ENCODE data around the gene FZD7.

Gene FZD7

GRCh38 chr2:202014759-202015211 is 18.9 kb upstream of the FZD7 start:
- H3K9me2 ChIP-seq (replicated peaks; ENCODE audit: low read depth, low read length): no peaks in the 10 kb centered on the region
- H3K9ac ChIP-seq (ENCODE audit: low read depth, low read length, poor library complexity, severe bottlenecking): no peak overlapping the region
- H3K36me3 ChIP-seq (ENCODE audit: insufficient read depth, low read length): no peaks in the 10 kb centered on the region
- H2AFZ ChIP-seq (ENCODE audit: low read length): no peak overlapping the region
- no peak overlapping the region for H3K4me3 ChIP-seq (ENCODE audit: low read length, poor library complexity, severe bottlenecking)
- H3K9me3 ChIP-seq (ENCODE audit: insufficient read depth, low read depth, low read length): no peaks in the 10 kb centered on the region
- H4K20me1 ChIP-seq (ENCODE audit: insufficient read depth, low read length, poor library complexity, severe bottlenecking): no peaks in the 10 kb centered on the region
- H3K27me3 ChIP-seq (ENCODE audit: insufficient read depth, low read length, poor library complexity, severe bottlenecking): no peaks in the 10 kb centered on the region
- H3K79me2 ChIP-seq (ENCODE audit: insufficient read depth, low read length): no peaks in the 10 kb centered on the region
- H3K4me1 ChIP-seq (ENCODE audit: insufficient read depth, low read length, poor library complexity, severe bottlenecking): no peaks in the 10 kb centered on the region
- no peaks in the 10 kb centered on the region for H3F3A ChIP-seq (ENCODE audit: low read depth)
- no peak overlapping the region for H3K4me2 ChIP-seq (ENCODE audit: low read depth, low read length, poor library complexity, severe bottlenecking)
- no peak for TF ChIP-seq CTCF (conservative IDR thresholded peaks at IDR 0.05; ENCODE audit: low read length)
- no peak for TF ChIP-seq EZH2phosphoT487 (IDR thresholded peaks at IDR 0.05; ENCODE audit: borderline replicate concordance)

- H3K9me3 ChIP-seq (ENCODE audit: insufficient read depth, low read depth, low read length): no peaks in the 10 kb centered on the region
- no peak overlapping the region for H3K4me3 ChIP-seq (ENCODE audit: low read length, poor library complexity, severe bottlenecking)
- no peaks in the 10 kb centered on the region for H3K4me1 ChIP-seq (ENCODE audit: insufficient read depth, low read length, poor library complexity, severe bottlenecking)
- no peak overlapping the region for H2AFZ ChIP-seq (ENCODE audit: low read length)
- no peaks in the 10 kb centered on the region for H4K20me1 ChIP-seq (ENCODE audit: insufficient read depth, low read length, poor library complexity, severe bottlenecking)
- TF ChIP-seq EZH2phosphoT487 (IDR thresholded peaks at IDR 0.05; ENCODE audit: borderline replicate concordance): no peak
- TF ChIP-seq CTCF (conservative IDR thresholded peaks at IDR 0.05; ENCODE audit: low read length): no peak
- H3K27me3 ChIP-seq (ENCODE audit: insufficient read depth, low read length, poor library complexity, severe bottlenecking): no peaks in the 10 kb centered on the region
- no peaks in the 10 kb centered on the region for H3F3A ChIP-seq (ENCODE audit: low read depth)
- no peaks in the 10 kb centered on the region for H3K9me2 ChIP-seq (replicated peaks; ENCODE audit: low read depth, low read length)
- H3K4me2 ChIP-seq (ENCODE audit: low read depth, low read length, poor library complexity, severe bottlenecking): no peak overlapping the region
- no peak overlapping the region for H3K9ac ChIP-seq (ENCODE audit: low read depth, low read length, poor library complexity, severe bottlenecking)
- no peaks in the 10 kb centered on the region for H3K79me2 ChIP-seq (ENCODE audit: insufficient read depth, low read length)
- no peaks in the 10 kb centered on the region for H3K36me3 ChIP-seq (ENCODE audit: insufficient read depth, low read length)
Observed at GRCh38 chr2:202015471-202015870, 18.2 kb upstream of the FZD7 start.

GRCh38 chr2:202016579-202017227 is 17.0 kb upstream of the FZD7 start:
- H3K4me1 ChIP-seq (ENCODE audit: insufficient read depth, low read length, poor library complexity, severe bottlenecking): no peaks in the 10 kb centered on the region
- no peaks in the 10 kb centered on the region for H4K20me1 ChIP-seq (ENCODE audit: insufficient read depth, low read length, poor library complexity, severe bottlenecking)
- H3K9ac ChIP-seq (ENCODE audit: low read depth, low read length, poor library complexity, severe bottlenecking): no peak overlapping the region
- H3K9me3 ChIP-seq (ENCODE audit: insufficient read depth, low read depth, low read length): no peaks in the 10 kb centered on the region
- H3K4me2 ChIP-seq (ENCODE audit: low read depth, low read length, poor library complexity, severe bottlenecking): no peak overlapping the region
- no peak overlapping the region for H2AFZ ChIP-seq (ENCODE audit: low read length)
- H3K4me3 ChIP-seq (ENCODE audit: low read length, poor library complexity, severe bottlenecking): no peak overlapping the region
- H3K79me2 ChIP-seq (ENCODE audit: insufficient read depth, low read length): no peaks in the 10 kb centered on the region
- H3K27me3 ChIP-seq (ENCODE audit: insufficient read depth, low read length, poor library complexity, severe bottlenecking): no peaks in the 10 kb centered on the region
- no peaks in the 10 kb centered on the region for H3F3A ChIP-seq (ENCODE audit: low read depth)
- H3K9me2 ChIP-seq (replicated peaks; ENCODE audit: low read depth, low read length): no peaks in the 10 kb centered on the region
- TF ChIP-seq CTCF (conservative IDR thresholded peaks at IDR 0.05; ENCODE audit: low read length) (no peak), EZH2phosphoT487 (IDR thresholded peaks at IDR 0.05; ENCODE audit: borderline replicate concordance) (no peak)
- H3K36me3 ChIP-seq (ENCODE audit: insufficient read depth, low read length): no peaks in the 10 kb centered on the region
